Superior temporal gyrus (tissue), 1 donor: ENCODE measurements around the gene ADGRF1.
"Not testable (repeated sequence)": the region's sequence is repeated elsewhere in the genome, so short reads cannot be mapped to it uniquely, and the experiment has no call there.

Source experiments
- DNase-seq: peaks from one replicate; pipeline ENCODE4 v3.0.0-alpha.2; 2016; ENCODE audit errors: extremely low spot score

The ADGRF1 gene

GRCh38 chr6:47042275-47042791 is at the start of gene ADGRF1:
ADGRF1 (minus strand) TSS chr6:47042332; CDS start chr6:47029061, 13,271 bp downstream.
- DNase-seq = no peak

- DNase-seq = no peak
Measured at GRCh38 chr6:47090881-47091280, 48.7 kb upstream of the ADGRF1 start.

GRCh38 chr6:47089473-47089872 is 47.3 kb upstream of the ADGRF1 start:
- not testable (repeated sequence) for DNase-seq

- DNase-seq = no peak
Measured at GRCh38 chr6:47086051-47086770, 44.1 kb upstream of the ADGRF1 start.

GRCh38 chr6:47084610-47085009 is 42.5 kb upstream of the ADGRF1 start:
- no peak for DNase-seq

- DNase-seq = peak; percentile 23
Measured at GRCh38 chr6:47083586-47084047, 41.5 kb upstream of the ADGRF1 start.

GRCh38 chr6:47080083-47080596 is 38.0 kb upstream of the ADGRF1 start:
- DNase-seq = no peak

- DNase-seq = no peak
Measured at GRCh38 chr6:47079638-47080037, 37.5 kb upstream of the ADGRF1 start.

- DNase-seq = no peak
Measured at GRCh38 chr6:47078991-47079390, 36.9 kb upstream of the ADGRF1 start.

- DNase-seq = peak; percentile 21
Measured at GRCh38 chr6:47076422-47077344, 34.6 kb upstream of the ADGRF1 start.

- DNase-seq = peak; percentile 71
Measured at GRCh38 chr6:47075741-47076421, 33.7 kb upstream of the ADGRF1 start.

- DNase-seq = peak; percentile 46
Measured at GRCh38 chr6:47075168-47075567, 33.0 kb upstream of the ADGRF1 start.

GRCh38 chr6:47073125-47074110 is 31.3 kb upstream of the ADGRF1 start:
- no peak for DNase-seq

GRCh38 chr6:47072667-47073066 is 30.5 kb upstream of the ADGRF1 start:
- no peak for DNase-seq

- DNase-seq = no peak
Measured at GRCh38 chr6:47071681-47072080, 29.5 kb upstream of the ADGRF1 start.

GRCh38 chr6:47070461-47070860 is 28.3 kb upstream of the ADGRF1 start:
- DNase-seq = no peak

- no peak for DNase-seq
Measured at GRCh38 chr6:47069156-47069555, 27.0 kb upstream of the ADGRF1 start.

- no peak for DNase-seq
Measured at GRCh38 chr6:47066418-47066817, 24.3 kb upstream of the ADGRF1 start.

GRCh38 chr6:47064274-47064673 is 22.1 kb upstream of the ADGRF1 start:
- DNase-seq = no peak

- no peak for DNase-seq
Measured at GRCh38 chr6:47062346-47062745, 20.2 kb upstream of the ADGRF1 start.
